Sigmoid colon (tissue), 4 donors: ENCODE data around the gene CBFA2T3.

Source experiments
- EP300 ChIP-seq, 4 donors: sonication (generic); formaldehyde crosslinking; IDR thresholded peaks; one replicate each; pipeline ENCODE4 v1.6.1; 2017; ENCODE audit warnings: antibody characterized with exemption in 4 of 4
- POLR2A ChIP-seq, 2 donors: fragments of 450-650 bp; IDR thresholded peaks; one replicate each; pipeline ENCODE4 v1.6.1; 2016; ENCODE audit warnings: antibody characterized with exemption in 2 of 2, mild to moderate bottlenecking in 2 of 2, moderate library complexity in 2 of 2
- POLR2AphosphoS5 ChIP-seq, 4 donors: sonication (generic); formaldehyde crosslinking; IDR thresholded peaks; one replicate each; pipeline ENCODE4 v1.6.1; 2017; ENCODE audit warnings: antibody characterized with exemption in 4 of 4
- TF ChIP-seq, protein P1 (sequence below), 4 experiments: fragments of 450-650 bp in 3 of 4; fragments of 200-600 bp in 1 of 4; IDR thresholded peaks; one replicate each; pipeline ENCODE4 v1.5.1; 2016 to 2019; ENCODE audit warnings: antibody characterized with exemption in 4 of 4, mild to moderate bottlenecking in 3 of 4, moderate library complexity in 2 of 4

DNA sequence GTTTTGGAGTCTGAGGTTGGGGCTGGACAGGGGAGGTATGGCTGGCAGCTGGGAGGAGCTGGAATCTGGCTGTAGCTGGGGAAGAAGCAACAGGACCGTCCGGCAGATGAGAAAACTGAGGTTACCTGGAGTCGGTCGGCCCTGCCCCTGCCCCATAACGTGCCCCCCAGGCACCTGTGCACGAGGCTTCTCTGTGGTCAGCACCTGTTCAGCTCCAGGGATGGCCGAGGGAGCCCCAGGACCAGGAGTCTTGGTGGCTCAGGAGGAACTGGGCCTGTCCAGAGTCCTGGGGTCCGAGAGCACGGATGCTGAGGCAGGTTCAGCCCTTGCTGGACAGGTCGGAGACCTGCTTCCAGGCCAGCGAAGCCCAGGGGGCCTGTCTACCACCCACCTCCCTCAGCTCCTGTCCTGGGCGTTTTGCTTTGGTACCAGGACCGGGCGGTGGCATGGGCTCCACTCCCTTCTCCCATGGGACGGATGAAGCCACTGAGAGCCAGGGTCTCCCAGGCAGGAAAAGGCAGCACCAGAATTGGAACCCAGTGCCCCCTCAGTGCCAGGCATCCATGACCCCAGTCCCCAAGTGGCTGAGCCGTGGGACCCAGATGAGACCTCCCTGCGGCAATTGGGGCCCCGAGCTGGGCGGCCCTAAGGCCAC lies 17.1 kb upstream of the CBFA2T3 start:
- TF ChIP-seq, protein P1, sequence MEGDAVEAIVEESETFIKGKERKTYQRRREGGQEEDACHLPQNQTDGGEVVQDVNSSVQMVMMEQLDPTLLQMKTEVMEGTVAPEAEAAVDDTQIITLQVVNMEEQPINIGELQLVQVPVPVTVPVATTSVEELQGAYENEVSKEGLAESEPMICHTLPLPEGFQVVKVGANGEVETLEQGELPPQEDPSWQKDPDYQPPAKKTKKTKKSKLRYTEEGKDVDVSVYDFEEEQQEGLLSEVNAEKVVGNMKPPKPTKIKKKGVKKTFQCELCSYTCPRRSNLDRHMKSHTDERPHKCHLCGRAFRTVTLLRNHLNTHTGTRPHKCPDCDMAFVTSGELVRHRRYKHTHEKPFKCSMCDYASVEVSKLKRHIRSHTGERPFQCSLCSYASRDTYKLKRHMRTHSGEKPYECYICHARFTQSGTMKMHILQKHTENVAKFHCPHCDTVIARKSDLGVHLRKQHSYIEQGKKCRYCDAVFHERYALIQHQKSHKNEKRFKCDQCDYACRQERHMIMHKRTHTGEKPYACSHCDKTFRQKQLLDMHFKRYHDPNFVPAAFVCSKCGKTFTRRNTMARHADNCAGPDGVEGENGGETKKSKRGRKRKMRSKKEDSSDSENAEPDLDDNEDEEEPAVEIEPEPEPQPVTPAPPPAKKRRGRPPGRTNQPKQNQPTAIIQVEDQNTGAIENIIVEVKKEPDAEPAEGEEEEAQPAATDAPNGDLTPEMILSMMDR (IDR thresholded peaks at IDR 0.05): no peak
- TF ChIP-seq POLR2A (IDR thresholded peaks at IDR 0.05) (no peak), POLR2AphosphoS5 (IDR thresholded peaks at IDR 0.05) (no peak), EP300 (IDR thresholded peaks at IDR 0.05) (no peak)
